Endothelial cell of umbilical vein (primary cell): ENCODE data around the gene UVRAG.
"Not testable (repeated sequence)": the region's sequence is repeated elsewhere in the genome, so short reads cannot be mapped to it uniquely, and the experiment has no call there.

Experiments
- EZH2 ChIP-seq: IDR thresholded peaks from 2 replicates; pipeline ENCODE4 v1.6.1; 2012; ENCODE audit warnings: borderline replicate concordance, low read depth, mild to moderate bottlenecking, moderate library complexity, low read length, inconsistent platforms; ENCODE audit not compliant: severe bottlenecking
- MAX ChIP-seq: IDR thresholded peaks from 2 replicates; pipeline ENCODE4 v1.6.1; 2011; ENCODE audit not compliant: insufficient read depth, insufficient read length
- MYC ChIP-seq: IDR thresholded peaks from one replicate; pipeline ENCODE4 v1.6.1; 2011; ENCODE audit warnings: mild to moderate bottlenecking, low read depth, low read length
- POLR2A ChIP-seq: IDR thresholded peaks from 2 replicates; pipeline ENCODE4 v1.6.1; 2012; ENCODE audit warnings: low read depth, mild to moderate bottlenecking, control low read depth, low read length
- POLR2AphosphoS5 ChIP-seq: IDR thresholded peaks from 2 replicates; pipeline ENCODE4 v1.6.1; 2012; ENCODE audit warnings: low read depth, mild to moderate bottlenecking, control low read depth, low read length, moderate library complexity; ENCODE audit not compliant: insufficient read depth
- TF ChIP-seq, protein P1 (sequence below), 2 donors: IDR thresholded peaks; 1 replicate in 1 of 2; 2 replicates in 1 of 2; pipeline ENCODE4 v1.5.1; 2011; ENCODE audit warnings: low read length in 2 of 2, mild to moderate bottlenecking in 2 of 2, moderate library complexity in 2 of 2, control low read depth in 1 of 2, inconsistent platforms in 1 of 2, low read depth in 1 of 2; ENCODE audit not compliant: insufficient read depth in 1 of 2; ENCODE audit errors: extremely low read depth in 1 of 2

DNA sequence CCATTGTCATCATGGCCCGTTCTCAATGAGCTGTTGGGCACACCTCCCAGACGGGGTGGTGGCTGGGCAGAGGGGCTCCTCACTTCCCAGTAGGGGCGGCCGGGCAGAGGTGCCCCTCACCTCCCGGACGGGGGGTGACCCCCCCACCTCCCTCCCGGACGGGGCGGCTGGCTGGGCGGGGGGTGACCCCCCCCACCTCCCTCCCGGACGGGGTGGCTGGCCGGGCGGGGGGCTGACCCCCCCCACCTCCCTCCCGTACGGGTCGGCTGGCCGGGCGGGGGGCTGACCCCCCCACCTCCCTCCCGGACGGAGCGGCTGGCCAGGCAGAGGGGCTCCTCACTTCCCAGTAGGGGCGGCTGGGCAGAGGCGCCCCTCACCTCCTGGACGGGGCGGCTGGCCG is 62.3 kb downstream of the UVRAG start:
- not testable (repeated sequence) for TF ChIP-seq POLR2A, POLR2AphosphoS5, MAX, MYC, EZH2
- TF ChIP-seq, protein P1, sequence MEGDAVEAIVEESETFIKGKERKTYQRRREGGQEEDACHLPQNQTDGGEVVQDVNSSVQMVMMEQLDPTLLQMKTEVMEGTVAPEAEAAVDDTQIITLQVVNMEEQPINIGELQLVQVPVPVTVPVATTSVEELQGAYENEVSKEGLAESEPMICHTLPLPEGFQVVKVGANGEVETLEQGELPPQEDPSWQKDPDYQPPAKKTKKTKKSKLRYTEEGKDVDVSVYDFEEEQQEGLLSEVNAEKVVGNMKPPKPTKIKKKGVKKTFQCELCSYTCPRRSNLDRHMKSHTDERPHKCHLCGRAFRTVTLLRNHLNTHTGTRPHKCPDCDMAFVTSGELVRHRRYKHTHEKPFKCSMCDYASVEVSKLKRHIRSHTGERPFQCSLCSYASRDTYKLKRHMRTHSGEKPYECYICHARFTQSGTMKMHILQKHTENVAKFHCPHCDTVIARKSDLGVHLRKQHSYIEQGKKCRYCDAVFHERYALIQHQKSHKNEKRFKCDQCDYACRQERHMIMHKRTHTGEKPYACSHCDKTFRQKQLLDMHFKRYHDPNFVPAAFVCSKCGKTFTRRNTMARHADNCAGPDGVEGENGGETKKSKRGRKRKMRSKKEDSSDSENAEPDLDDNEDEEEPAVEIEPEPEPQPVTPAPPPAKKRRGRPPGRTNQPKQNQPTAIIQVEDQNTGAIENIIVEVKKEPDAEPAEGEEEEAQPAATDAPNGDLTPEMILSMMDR (IDR thresholded peaks at IDR 0.05; ENCODE audit: extremely low read depth in 1 of 2, insufficient read depth in 1 of 2, low read depth in 1 of 2, low read length in 2 of 2), result not testable (repeated sequence)
